ENCODE measurements around the gene BLMH. TPM values are rescaled to one million over a fixed set of nuclear protein-coding genes. Genes with fewer than 3 reads are reported as not detected.
A peak's percentile ranks its signal among the peaks of the same experiment; 100 is the strongest.

Gene BLMH
- total RNA-seq, 1 experiment from 2014 or later = 20.7 TPM

DNA sequence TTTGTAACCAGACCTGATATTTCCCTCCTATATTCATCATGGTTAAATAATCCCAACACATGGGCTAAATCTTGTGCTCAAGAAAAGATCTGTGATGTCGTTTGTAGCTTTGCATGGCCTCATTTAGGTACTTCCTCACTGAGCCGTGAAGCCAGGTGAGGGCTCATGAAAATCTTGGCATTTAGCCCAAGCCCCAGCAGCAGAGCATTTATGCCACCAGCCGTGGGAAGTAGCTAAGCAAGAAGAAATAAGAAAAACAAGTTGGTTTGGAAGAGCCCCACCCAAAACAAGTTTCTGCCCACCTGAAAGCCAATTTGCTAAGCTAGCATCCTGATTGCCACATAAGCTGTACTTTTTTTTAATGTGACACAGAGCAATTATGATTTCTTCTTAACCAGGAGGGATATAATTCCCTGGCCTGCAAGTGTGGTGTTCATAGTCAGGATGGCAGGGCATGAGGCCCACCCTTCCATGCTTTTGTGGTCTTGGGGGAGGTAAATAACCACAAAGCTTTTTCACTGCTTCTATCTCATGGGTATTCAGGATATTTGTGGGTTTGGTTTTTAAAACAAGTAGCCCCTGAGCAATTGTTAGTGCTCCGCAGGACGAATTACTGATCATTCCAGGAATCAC lies 31.6 kb upstream of the BLMH start:
- Histone ChIP-seq H3F3A (ENCODE audit: insufficient read depth, low read depth) (peaks cover 36% of the 10 kb centered on the region), H3K9me2 (ENCODE audit: insufficient read depth) (no peaks in the 10 kb centered on the region), H3K27me3 (ENCODE audit: insufficient read depth, low read depth) (no peaks in the 10 kb centered on the region), H3K27ac (peak overlapping the region; percentile 82), H3K4me1 (replicated peaks; ENCODE audit: insufficient read depth) (peaks cover 37% of the 10 kb centered on the region), H4K20me1 (ENCODE audit: insufficient read depth) (no peaks in the 10 kb centered on the region), H3K9me3 (ENCODE audit: insufficient read depth, low read depth) (no peaks in the 10 kb centered on the region), H3K36me3 (ENCODE audit: low read depth) (no peaks in the 10 kb centered on the region), H2AFZ (no peak overlapping the region), H3K79me2 (ENCODE audit: low read depth) (no peaks in the 10 kb centered on the region), H3K4me2 (peak overlapping the region; percentile 30), H3K4me3 (no peak overlapping the region)
- TF ChIP-seq, protein P1, sequence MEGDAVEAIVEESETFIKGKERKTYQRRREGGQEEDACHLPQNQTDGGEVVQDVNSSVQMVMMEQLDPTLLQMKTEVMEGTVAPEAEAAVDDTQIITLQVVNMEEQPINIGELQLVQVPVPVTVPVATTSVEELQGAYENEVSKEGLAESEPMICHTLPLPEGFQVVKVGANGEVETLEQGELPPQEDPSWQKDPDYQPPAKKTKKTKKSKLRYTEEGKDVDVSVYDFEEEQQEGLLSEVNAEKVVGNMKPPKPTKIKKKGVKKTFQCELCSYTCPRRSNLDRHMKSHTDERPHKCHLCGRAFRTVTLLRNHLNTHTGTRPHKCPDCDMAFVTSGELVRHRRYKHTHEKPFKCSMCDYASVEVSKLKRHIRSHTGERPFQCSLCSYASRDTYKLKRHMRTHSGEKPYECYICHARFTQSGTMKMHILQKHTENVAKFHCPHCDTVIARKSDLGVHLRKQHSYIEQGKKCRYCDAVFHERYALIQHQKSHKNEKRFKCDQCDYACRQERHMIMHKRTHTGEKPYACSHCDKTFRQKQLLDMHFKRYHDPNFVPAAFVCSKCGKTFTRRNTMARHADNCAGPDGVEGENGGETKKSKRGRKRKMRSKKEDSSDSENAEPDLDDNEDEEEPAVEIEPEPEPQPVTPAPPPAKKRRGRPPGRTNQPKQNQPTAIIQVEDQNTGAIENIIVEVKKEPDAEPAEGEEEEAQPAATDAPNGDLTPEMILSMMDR (conservative IDR thresholded peaks at IDR 0.05) = no peak
- TF ChIP-seq EZH2 (IDR thresholded peaks at IDR 0.05; ENCODE audit: low read depth) = no peak
- intact Hi-C loops (cut with micrococcal nuclease; ENCODE audit: unreplicated experiment) = no loop called here
- peak in 1 of 2 experiments; percentile 92 for DNase-seq
- CTCF ChIA-PET = interaction anchor here (1.3 kb wide), 1 partner anchor 17 kb away, joined by 3 read pairs; no protein-coding TSS in a partner anchor
- POLR2A ChIA-PET (ENCODE audit: unreplicated experiment) = no interaction called here
- BruUV-seq (replicated peaks) = no TSS peak

DNA sequence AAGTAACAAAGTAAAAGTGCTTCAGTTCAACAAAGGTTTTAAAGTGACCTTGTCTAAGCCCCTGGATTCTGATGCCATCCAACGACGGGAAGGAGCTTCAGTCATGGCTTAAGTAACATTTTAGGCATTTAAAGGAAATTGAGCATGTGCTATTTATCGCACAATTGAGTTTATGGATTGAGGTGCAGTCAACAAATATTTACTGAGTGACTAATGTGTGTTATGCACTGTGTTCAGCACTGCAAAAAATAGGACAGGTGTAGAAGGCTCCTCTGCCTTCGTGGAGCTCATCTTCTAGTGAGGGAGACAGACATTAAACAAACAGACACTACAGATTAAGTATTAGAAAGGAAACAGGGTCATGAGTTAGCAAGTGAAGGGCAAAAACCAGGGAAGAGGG lies 29.6 kb upstream of the BLMH start:
- intact Hi-C loops (cut with micrococcal nuclease; ENCODE audit: unreplicated experiment) = no loop called here
- Histone ChIP-seq H3K4me2 (peak overlapping the region; percentile 42), H4K20me1 (ENCODE audit: insufficient read depth) (no peaks in the 10 kb centered on the region), H3K4me1 (replicated peaks; ENCODE audit: insufficient read depth) (peaks cover 37% of the 10 kb centered on the region), H3K79me2 (ENCODE audit: low read depth) (no peaks in the 10 kb centered on the region), H3K27ac (peak overlapping the region; percentile 30; the same call in 1 of the 2 replicates), H3F3A (ENCODE audit: insufficient read depth, low read depth) (peaks cover 36% of the 10 kb centered on the region), H3K9me2 (ENCODE audit: insufficient read depth) (no peaks in the 10 kb centered on the region), H2AFZ (no peak overlapping the region), H3K9me3 (ENCODE audit: insufficient read depth, low read depth) (no peaks in the 10 kb centered on the region), H3K36me3 (ENCODE audit: low read depth) (no peaks in the 10 kb centered on the region), H3K27me3 (ENCODE audit: insufficient read depth, low read depth) (no peaks in the 10 kb centered on the region), H3K4me3 (no peak overlapping the region)
- DNase-seq = peak in 1 of 2 experiments; percentile 92
- POLR2A ChIA-PET (ENCODE audit: unreplicated experiment) = no interaction called here
- TF ChIP-seq EZH2 (IDR thresholded peaks at IDR 0.05; ENCODE audit: low read depth) = no peak
- TF ChIP-seq, protein P1 (conservative IDR thresholded peaks at IDR 0.05) = no peak
- CTCF ChIA-PET = no interaction called here
- BruUV-seq (replicated peaks) = no TSS peak

DNA sequence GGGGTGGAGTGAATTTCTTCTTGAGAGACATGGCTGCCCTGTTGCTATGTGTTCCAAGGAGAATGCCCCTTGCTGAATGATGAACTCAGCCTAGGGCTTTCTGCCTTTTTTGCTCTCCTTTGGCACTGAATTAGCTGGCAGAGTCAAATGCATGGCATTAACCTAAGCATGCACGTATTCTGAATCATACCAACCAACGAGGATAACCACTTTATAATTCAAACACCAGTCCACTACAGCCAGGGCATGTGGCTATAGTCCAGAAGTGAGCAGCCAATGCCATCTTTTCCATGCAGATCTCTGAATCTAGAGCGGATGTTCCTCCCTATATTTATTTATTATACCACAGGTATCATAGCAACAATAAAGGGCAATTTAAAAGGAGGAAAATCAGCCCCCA lies 26.4 kb upstream of the BLMH start:
- H3K79me2 ChIP-seq (ENCODE audit: low read depth) = no peaks in the 10 kb centered on the region
- H3K36me3 ChIP-seq (ENCODE audit: low read depth) = no peaks in the 10 kb centered on the region
- no peaks in the 10 kb centered on the region for H3K9me3 ChIP-seq (ENCODE audit: insufficient read depth, low read depth)
- intact Hi-C loops (cut with micrococcal nuclease; ENCODE audit: unreplicated experiment) = no loop called here
- no peak for DNase-seq
- H2AFZ ChIP-seq = no peak overlapping the region
- no peaks in the 10 kb centered on the region for H4K20me1 ChIP-seq (ENCODE audit: insufficient read depth)
- H3K4me1 ChIP-seq (replicated peaks; ENCODE audit: insufficient read depth) = peaks cover 21% of the 10 kb centered on the region
- no peak overlapping the region for H3K4me2 ChIP-seq
- no peak for TF ChIP-seq EZH2 (IDR thresholded peaks at IDR 0.05; ENCODE audit: low read depth)
- TF ChIP-seq, protein P1 (conservative IDR thresholded peaks at IDR 0.05) = no peak
- no peak overlapping the region for H3K4me3 ChIP-seq
- ChIA-PET POLR2A (ENCODE audit: unreplicated experiment) (interaction anchor here (0.6 kb wide), 1 partner anchor 214 kb away, joined by 6 read pairs; no protein-coding TSS in a partner anchor), CTCF (no interaction called here)
- no peaks in the 10 kb centered on the region for H3K9me2 ChIP-seq (ENCODE audit: insufficient read depth)
- BruUV-seq (replicated peaks) = no TSS peak
- peaks cover 22% of the 10 kb centered on the region for H3F3A ChIP-seq (ENCODE audit: insufficient read depth, low read depth)
- H3K27ac ChIP-seq = no peak overlapping the region
- no peaks in the 10 kb centered on the region for H3K27me3 ChIP-seq (ENCODE audit: insufficient read depth, low read depth)

Measured in PC-9 (cell line).